BLaER1 (cell line): ENCODE measurements around the gene RAB3GAP2.
A peak's percentile ranks its signal among the peaks of the same experiment; 100 is the strongest.
"Not testable (repeated sequence)": the region's sequence is repeated elsewhere in the genome, so short reads cannot be mapped to it uniquely, and the experiment has no call there.

ENCODE experiments used
- H3K27ac ChIP-seq: shearing (Covaris generic); formaldehyde crosslinking; 2 replicates; pipeline ENCODE4 v1.8.1; 2022
- H3K27me3 ChIP-seq: shearing (Covaris generic); formaldehyde crosslinking; 2 replicates; pipeline ENCODE4 v1.8.1; 2022
- H3K36me3 ChIP-seq: shearing (Covaris generic); formaldehyde crosslinking; 2 replicates; pipeline ENCODE4 v1.8.1; 2022
- H3K4me1 ChIP-seq: shearing (Covaris generic); formaldehyde crosslinking; 2 replicates; pipeline ENCODE4 v1.8.1; 2022
- H3K4me2 ChIP-seq: shearing (Covaris generic); formaldehyde crosslinking; 2 replicates; pipeline ENCODE4 v1.8.1; 2022
- H3K4me3 ChIP-seq: shearing (Covaris generic); formaldehyde crosslinking; 2 replicates; pipeline ENCODE4 v1.8.1; 2022
- H3K9ac ChIP-seq: shearing (Covaris generic); formaldehyde crosslinking; 2 replicates; pipeline ENCODE4 v1.8.1; 2022
- H3K9me3 ChIP-seq: shearing (Covaris generic); formaldehyde crosslinking; 2 replicates; pipeline ENCODE4 v1.8.1; 2022
- H4K20me1 ChIP-seq: shearing (Covaris generic); formaldehyde crosslinking; 2 replicates; pipeline ENCODE4 v1.8.1; 2022
- Cebpa-rat ChIP-seq: shearing (Covaris generic); IDR thresholded peaks from 2 replicates; pipeline ENCODE4 v1.8.1; 2022

RAB3GAP2 gene

GRCh38 chr1:220213382-220213983 is 58.8 kb downstream of the RAB3GAP2 start:
- no peak for TF ChIP-seq Cebpa-rat
- Histone ChIP-seq H4K20me1 (peaks cover 11% of the 10 kb centered on the region; the same call in 1 of the 2 replicates), H3K36me3 (peaks cover 27% of the 10 kb centered on the region), H3K4me3 (no peak overlapping the region), H3K4me2 (no peak overlapping the region), H3K4me1 (peaks cover 5% of the 10 kb centered on the region), H3K27me3 (no peaks in the 10 kb centered on the region), H3K27ac (no peak overlapping the region), H3K9me3 (no peaks in the 10 kb centered on the region), H3K9ac (no peak overlapping the region)

GRCh38 chr1:220207411-220207810 is 64.8 kb downstream of the RAB3GAP2 start:
- H3K36me3 ChIP-seq = peaks cover 58% of the 10 kb centered on the region

GRCh38 chr1:220204758-220205157 is 67.5 kb downstream of the RAB3GAP2 start:
- not testable (repeated sequence) for H3K27ac ChIP-seq, H3K4me3 ChIP-seq, H3K9ac ChIP-seq, H4K20me1 ChIP-seq, H3K9me3 ChIP-seq, H3K4me2 ChIP-seq, H3K27me3 ChIP-seq
- H3K4me1 ChIP-seq = peaks cover 18% of the 10 kb centered on the region
- peaks cover 65% of the 10 kb centered on the region for H3K36me3 ChIP-seq

More at GRCh38 chr1:220207411-220207810, 64.8 kb downstream of the RAB3GAP2 start:
- Histone ChIP-seq H3K4me1 (peaks cover 18% of the 10 kb centered on the region), H3K4me2 (peak overlapping the region; percentile 15), H3K9me3 (0 out of 2 replicates have a peak, but pooled peaks cover 7% of the 10 kb centered on the region), H3K4me3 (no peak overlapping the region), H3K27ac (no peak overlapping the region), H4K20me1 (no peaks in the 10 kb centered on the region), H3K9ac (no peak overlapping the region), H3K27me3 (no peaks in the 10 kb centered on the region)
- TF ChIP-seq Cebpa-rat = no peak

GRCh38 chr1:220203816-220204215 is 68.4 kb downstream of the RAB3GAP2 start:
- H3K27me3 ChIP-seq = no peaks in the 10 kb centered on the region
- H3K4me1 ChIP-seq = peaks cover 17% of the 10 kb centered on the region
- no peak overlapping the region for H3K27ac ChIP-seq
- H3K36me3 ChIP-seq = peaks cover 73% of the 10 kb centered on the region
- 0 out of 2 replicates have a peak, but pooled peaks cover 7% of the 10 kb centered on the region for H3K9me3 ChIP-seq
- no peak for TF ChIP-seq Cebpa-rat
- H3K9ac ChIP-seq = no peak overlapping the region
- H4K20me1 ChIP-seq = no peaks in the 10 kb centered on the region
- H3K4me2 ChIP-seq = no peak overlapping the region
- no peak overlapping the region for H3K4me3 ChIP-seq

GRCh38 chr1:220198186-220199005 is 73.9 kb downstream of the RAB3GAP2 start:
- H3K9ac ChIP-seq = no peak overlapping the region
- no peak for TF ChIP-seq Cebpa-rat
- no peaks in the 10 kb centered on the region for H3K4me1 ChIP-seq
- H4K20me1 ChIP-seq = no peaks in the 10 kb centered on the region
- H3K9me3 ChIP-seq = no peaks in the 10 kb centered on the region
- H3K27me3 ChIP-seq = no peaks in the 10 kb centered on the region
- no peak overlapping the region for H3K4me2 ChIP-seq
- H3K36me3 ChIP-seq = peaks cover 80% of the 10 kb centered on the region
- no peak overlapping the region for H3K4me3 ChIP-seq
- H3K27ac ChIP-seq = no peak overlapping the region

- no peaks in the 10 kb centered on the region for H4K20me1 ChIP-seq
- H3K4me2 ChIP-seq = no peak overlapping the region
- H3K27ac ChIP-seq = no peak overlapping the region
- no peak for TF ChIP-seq Cebpa-rat
- H3K36me3 ChIP-seq = peaks cover 76% of the 10 kb centered on the region
- H3K4me3 ChIP-seq = no peak overlapping the region
- no peaks in the 10 kb centered on the region for H3K9me3 ChIP-seq
- no peak overlapping the region for H3K9ac ChIP-seq
- no peaks in the 10 kb centered on the region for H3K4me1 ChIP-seq
- H3K27me3 ChIP-seq = no peaks in the 10 kb centered on the region
These were observed 76.6 kb downstream of the RAB3GAP2 start for GRCh38 chr1:220195701-220196100.

GRCh38 chr1:220189750-220190347 is 82.4 kb downstream of the RAB3GAP2 start:
- H3K9me3 ChIP-seq = no peaks in the 10 kb centered on the region
- no peaks in the 10 kb centered on the region for H3K27me3 ChIP-seq
- TF ChIP-seq Cebpa-rat = no peak
- no peak overlapping the region for H3K27ac ChIP-seq
- no peak overlapping the region for H3K4me2 ChIP-seq
- no peaks in the 10 kb centered on the region for H4K20me1 ChIP-seq
- H3K4me1 ChIP-seq = no peaks in the 10 kb centered on the region
- no peak overlapping the region for H3K4me3 ChIP-seq
- no peak overlapping the region for H3K9ac ChIP-seq
- peaks cover 72% of the 10 kb centered on the region for H3K36me3 ChIP-seq

- no peak overlapping the region for H3K27ac ChIP-seq
- no peaks in the 10 kb centered on the region for H3K9me3 ChIP-seq
- no peak overlapping the region for H3K9ac ChIP-seq
- no peak overlapping the region for H3K4me2 ChIP-seq
- H3K4me3 ChIP-seq = no peak overlapping the region
- TF ChIP-seq Cebpa-rat = no peak
- H3K4me1 ChIP-seq = no peaks in the 10 kb centered on the region
- no peaks in the 10 kb centered on the region for H3K27me3 ChIP-seq
- no peaks in the 10 kb centered on the region for H4K20me1 ChIP-seq
- H3K36me3 ChIP-seq = peaks cover 61% of the 10 kb centered on the region
These were observed 83.7 kb downstream of the RAB3GAP2 start for GRCh38 chr1:220188538-220188937.

- no peak overlapping the region for H3K9ac ChIP-seq
- no peak for TF ChIP-seq Cebpa-rat
- peaks cover 62% of the 10 kb centered on the region for H3K36me3 ChIP-seq
These were observed 85.5 kb downstream of the RAB3GAP2 start for GRCh38 chr1:220186752-220187151.

GRCh38 chr1:220184506-220184905 is 87.7 kb downstream of the RAB3GAP2 start:
- no peaks in the 10 kb centered on the region for H4K20me1 ChIP-seq
- no peaks in the 10 kb centered on the region for H3K27me3 ChIP-seq
- no peak for TF ChIP-seq Cebpa-rat
- no peak overlapping the region for H3K27ac ChIP-seq
- H3K4me2 ChIP-seq = no peak overlapping the region
- H3K9ac ChIP-seq = no peak overlapping the region
- no peaks in the 10 kb centered on the region; the same call in 1 of the 2 replicates for H3K9me3 ChIP-seq
- H3K4me3 ChIP-seq = no peak overlapping the region
- H3K36me3 ChIP-seq = peaks cover 72% of the 10 kb centered on the region
- H3K4me1 ChIP-seq = no peaks in the 10 kb centered on the region

More at GRCh38 chr1:220186752-220187151, 85.5 kb downstream of the RAB3GAP2 start:
- Histone ChIP-seq H3K4me3 (no peak overlapping the region), H4K20me1 (no peaks in the 10 kb centered on the region), H3K4me1 (no peaks in the 10 kb centered on the region), H3K9me3 (no peaks in the 10 kb centered on the region), H3K27me3 (no peaks in the 10 kb centered on the region), H3K4me2 (no peak overlapping the region), H3K27ac (no peak overlapping the region)
